Fibroblast of the conjunctiva (primary cell): Measurements from ENCODE around the gene PIR.

ENCODE experiments used
- DNase-seq: peaks from one replicate; pipeline ENCODE4 v3.0.0-alpha.2; 2010; ENCODE audit warnings: low read depth

PIR gene

DNA sequence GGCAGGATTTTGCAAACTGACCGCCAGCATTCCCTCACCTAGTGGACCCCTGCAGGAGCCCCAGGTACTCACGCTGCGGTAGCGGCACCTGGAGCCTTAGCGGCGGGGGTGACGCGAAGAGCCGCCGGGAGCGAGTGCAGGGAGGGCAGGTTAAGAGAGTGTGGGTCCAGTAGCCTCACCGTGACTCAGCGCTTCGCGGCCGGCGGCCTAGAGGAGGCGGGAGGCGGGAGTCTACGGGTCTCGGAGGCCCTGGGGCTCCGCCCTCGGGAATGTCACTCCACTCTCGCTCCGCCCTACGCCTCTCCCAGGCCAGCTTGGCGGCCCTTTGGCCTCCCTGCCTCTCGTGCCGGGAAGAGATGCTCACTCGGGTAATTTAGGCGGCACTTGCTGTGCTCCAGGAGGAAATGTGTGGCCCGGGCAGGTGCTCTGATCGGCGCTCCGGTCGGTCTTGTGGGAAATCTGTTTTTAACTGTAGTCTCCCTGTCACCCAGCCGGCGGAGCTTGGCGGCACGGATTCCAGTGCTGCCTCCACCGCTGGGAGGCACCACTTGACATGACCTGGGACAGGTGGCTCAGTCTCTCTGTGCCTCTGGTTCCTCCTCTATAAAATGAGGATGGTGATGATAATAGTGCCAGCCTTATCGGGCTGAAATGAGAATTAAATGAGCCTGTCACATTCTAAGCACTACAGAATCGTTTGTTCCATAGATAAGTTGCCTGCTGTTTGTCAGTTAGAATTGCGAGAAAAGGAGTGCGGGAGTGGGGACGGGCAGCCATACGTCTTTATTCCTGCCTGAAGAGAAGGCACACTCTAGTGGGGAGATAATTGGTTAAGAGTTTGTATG, at the start of gene PIR:
PIR (minus strand) TSS at position 216 of the 845 bp plus-strand sequence. CDS start 2,076 bp downstream, outside the sequence.
- peak; percentile 56 for DNase-seq

DNA sequence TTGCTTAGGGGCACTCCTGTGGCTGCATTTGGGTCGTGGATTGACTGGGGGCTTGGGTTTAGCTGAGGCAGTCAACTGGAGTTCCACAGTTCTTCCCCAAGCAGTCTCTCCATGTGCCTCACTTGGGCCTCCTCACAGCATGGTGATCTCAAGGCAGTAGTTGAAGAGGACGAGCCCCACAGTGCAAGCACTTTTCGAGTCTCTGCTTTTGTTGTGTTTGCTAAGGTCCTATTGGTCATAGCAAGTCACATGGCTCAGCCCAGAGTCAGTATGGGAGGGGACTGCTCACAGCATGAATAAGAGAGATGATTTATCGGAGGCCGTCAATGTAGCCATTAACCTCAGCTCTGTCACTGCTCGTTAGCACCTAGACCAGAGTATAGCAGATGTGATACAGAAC, 37.2 kb upstream of the PIR start:
- DNase-seq, result no peak

- DNase-seq, result no peak
Observed at GRCh38 chrX:15529165-15529564, 36.0 kb upstream of the PIR start.

- DNase-seq, result no peak
Observed at GRCh38 chrX:15525664-15526416, 32.7 kb upstream of the PIR start.

DNA sequence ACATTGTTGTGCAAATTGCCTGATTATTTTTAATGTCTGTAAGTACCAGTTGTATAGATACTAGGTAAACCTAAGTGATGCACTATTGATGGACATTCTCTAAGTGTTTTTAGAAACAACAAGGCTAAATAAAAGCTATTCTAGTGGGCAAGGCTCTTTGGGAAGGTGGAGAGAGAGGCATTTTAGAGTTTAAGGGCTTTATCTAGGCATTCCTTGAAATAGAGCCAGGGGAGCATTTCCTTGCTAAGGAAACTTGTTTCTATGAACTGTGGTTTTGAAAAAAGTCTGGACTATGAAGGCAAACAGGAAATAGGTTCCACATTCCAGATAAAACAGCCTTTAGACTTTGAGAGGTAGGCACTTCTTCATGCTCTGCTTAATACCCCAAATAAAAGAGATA, 31.3 kb upstream of the PIR start:
- DNase-seq, result no peak

GRCh38 chrX:15523088-15523487, 30.0 kb upstream of the PIR start:
- DNase-seq, result no peak

DNA sequence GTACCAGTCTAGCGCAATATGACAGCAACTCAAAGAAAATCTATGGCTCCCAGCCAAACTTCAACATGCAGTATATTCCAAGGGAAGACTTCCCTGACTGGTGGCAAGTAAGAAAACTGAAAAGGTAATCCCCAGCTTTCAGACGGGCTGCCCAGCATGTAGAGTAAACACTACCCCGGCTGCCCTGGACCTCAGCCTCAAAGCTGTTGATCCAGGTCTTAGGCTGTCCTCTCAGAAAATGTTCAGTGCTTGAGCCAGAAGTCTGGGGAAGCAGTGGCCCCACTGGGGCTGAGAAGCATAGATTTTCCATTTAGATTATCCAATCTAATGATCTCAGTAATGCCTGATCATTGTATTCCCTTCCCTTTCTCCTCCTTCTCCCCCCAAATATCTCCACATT, 29.3 kb upstream of the PIR start:
- DNase-seq, result no peak

GRCh38 chrX:15515931-15516330, 22.8 kb upstream of the PIR start:
- DNase-seq, result no peak

DNA sequence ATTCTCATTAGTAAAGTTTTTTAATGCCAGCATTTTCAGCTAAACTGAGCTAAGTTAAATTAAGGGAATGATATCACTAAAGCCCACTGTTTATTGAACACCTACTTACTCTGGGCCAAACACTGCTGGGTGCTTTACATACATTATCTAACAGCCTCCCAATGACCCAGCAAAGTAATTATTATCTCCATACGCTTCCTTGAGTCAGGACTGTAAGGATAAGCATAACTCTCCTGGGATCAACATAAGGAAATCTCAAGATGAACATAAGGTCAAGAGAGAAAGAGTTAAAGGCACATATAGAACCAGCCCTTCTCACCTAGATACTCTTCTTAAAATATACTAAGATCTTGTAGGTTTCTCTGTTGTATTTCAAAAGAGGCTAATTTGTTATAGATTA, 21.1 kb upstream of the PIR start:
- no peak for DNase-seq

DNA sequence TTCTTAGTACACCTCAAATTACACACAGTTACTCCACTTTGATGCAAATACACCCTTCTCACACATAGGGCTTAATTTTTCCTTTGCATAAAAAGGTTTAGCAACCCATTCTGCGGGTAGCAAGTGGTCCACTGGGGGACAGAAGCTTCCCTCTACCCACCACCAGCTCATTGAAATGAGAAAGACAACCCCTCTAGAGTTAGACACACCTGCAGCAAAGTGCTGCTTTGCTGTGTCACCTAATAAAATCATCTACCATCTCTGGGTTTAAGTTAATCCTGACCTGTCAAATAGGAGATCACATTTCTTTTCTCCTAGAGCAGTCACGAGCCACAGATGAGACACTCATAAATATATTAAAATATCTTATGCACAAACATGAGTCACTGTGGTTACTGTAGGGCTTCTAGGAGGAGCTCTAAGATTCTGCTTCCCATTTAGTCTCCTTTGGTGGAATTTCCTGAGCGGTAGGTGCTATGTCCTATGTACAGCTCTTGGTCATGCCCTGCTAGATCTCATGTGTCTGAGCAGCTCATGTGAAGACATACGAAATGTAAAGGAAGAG, 19.4 kb upstream of the PIR start:
- DNase-seq, result no peak

GRCh38 chrX:15511563-15511962, 18.4 kb upstream of the PIR start:
- DNase-seq, result no peak

DNA sequence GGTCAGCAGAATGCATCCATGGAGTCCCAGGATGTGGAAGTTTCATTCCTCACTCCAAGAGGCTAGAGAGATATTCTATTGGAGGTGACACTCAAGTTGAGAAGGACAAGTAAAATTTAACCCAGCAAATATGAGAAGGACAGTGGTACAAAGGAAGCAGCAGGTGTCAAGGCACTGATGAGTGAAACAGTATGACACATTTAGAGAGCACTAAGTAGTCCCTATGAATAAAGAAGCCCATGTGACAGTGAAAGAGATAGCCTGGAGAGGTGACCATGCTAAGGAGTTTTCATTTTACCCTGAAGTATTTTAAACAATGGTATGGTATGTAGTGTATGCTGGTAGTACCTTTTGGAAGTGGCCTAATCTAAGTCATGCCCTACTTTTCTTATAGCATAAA, 16.7 kb upstream of the PIR start:
- no peak for DNase-seq

DNA sequence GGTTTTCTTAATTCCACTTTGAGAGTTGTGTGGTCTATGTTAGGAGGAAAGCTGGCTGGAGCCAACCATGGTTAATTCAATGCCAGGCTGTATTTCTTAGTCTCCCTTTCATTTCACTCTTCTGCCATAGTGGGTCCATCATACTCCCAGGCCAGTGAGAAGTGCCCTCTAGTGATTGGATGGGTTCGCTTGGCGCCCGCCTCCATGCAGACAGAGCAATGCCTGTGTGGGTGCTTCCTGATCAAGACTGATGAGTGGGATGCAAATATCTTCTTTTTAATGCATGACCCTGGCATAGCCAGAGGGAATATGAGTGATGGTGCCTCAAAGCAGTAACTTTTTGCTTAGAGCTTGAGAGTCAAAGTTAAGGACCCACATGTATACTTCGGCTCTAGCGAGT, 13.9 kb upstream of the PIR start:
- DNase-seq, result no peak

DNA sequence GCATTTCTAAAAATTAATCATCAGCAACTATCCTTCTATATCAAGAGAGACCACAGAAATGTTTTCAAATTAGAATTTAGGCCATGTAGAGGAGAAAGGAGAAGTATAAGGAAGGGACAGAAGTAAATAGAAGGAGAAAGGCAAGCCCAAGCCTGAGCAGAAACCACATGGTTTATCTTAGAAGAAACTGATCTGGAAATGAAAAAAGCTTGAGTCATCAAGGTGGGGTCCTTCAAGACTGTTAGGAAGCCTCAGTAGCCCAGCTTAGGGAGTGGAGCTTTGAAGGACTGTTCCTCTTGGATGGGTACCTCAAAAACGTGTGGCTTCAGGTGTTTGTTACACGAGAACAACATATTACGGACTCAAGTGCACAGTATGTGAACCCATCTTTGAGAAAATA, 12.0 kb upstream of the PIR start:
- DNase-seq, result no peak

GRCh38 chrX:15504661-15505060, 11.5 kb upstream of the PIR start:
- no peak for DNase-seq

GRCh38 chrX:15501506-15501905, 8.4 kb upstream of the PIR start:
- no peak for DNase-seq

- no peak for DNase-seq
Observed at GRCh38 chrX:15500497-15500966, 7.4 kb upstream of the PIR start, which contains the start of gene BMX. BMX (plus strand) TSS chrX:15500807; CDS start chrX:15508354, 7,547 bp downstream.

- DNase-seq, result no peak
Observed at GRCh38 chrX:15499976-15500375, 6.8 kb upstream of the PIR start.

GRCh38 chrX:15498741-15499140, 5.6 kb upstream of the PIR start:
- no peak for DNase-seq

DNA sequence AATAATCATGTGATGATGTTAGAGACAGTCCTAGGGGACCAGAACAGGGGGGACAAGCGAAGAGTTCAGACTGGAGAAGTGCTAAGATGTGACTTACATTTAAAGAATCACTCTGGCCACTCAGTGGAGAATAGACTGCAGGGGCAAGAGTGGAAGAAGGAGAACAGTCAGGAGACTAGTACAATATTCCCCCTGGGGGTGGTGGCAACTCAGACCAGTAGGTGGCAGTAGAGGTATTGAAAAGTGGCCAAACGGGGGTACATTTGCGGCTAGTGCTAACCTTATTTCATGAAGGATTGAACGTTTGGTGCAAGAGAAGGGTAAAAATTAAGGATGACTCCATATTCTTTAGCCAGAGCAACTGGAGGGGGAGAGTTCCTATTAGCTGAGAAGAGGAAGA, 4.7 kb upstream of the PIR start:
- peak; percentile 17 for DNase-seq

GRCh38 chrX:15496824-15497223, 3.7 kb upstream of the PIR start:
- DNase-seq, result no peak

- no peak for DNase-seq
Observed at GRCh38 chrX:15495801-15496200, 2.7 kb upstream of the PIR start.

- DNase-seq, result no peak
Observed at GRCh38 chrX:15492469-15492868, 664 bp downstream of the PIR start.
